ENCODE measurements around the gene KRT38.

- TF ChIP-seq CTCF (conservative IDR thresholded peaks at IDR 0.05; ENCODE audit: low read depth, low read length) = no peak
- no peak for TF ChIP-seq EZH2 (IDR thresholded peaks at IDR 0.05; ENCODE audit: low read length, unreplicated experiment)
- no peak for TF ChIP-seq EZH2phosphoT487 (IDR thresholded peaks at IDR 0.05; ENCODE audit: borderline replicate concordance, low read length)
Observed at GRCh38 chr17:41439375-41439774, 1.4 kb downstream of the KRT38 start.

Measured in PC-3 (cell line).